ENCODE measurements around the gene CORO7. TPM values are rescaled to one million over a fixed set of nuclear protein-coding genes. Genes with fewer than 3 reads are reported as not detected.

CORO7 gene
- total and polyA plus RNA-seq, 9 of the 15 experiments (the other 6 are each of a cell fraction or from before 2014, with no cell fraction given), result 0.45 to 77.2 (median 18.7) TPM

GRCh38 chr16:4342866-4343744 is 73.3 kb downstream of the CORO7 start:
- Histone ChIP-seq H3K4me1 (replicated peaks in 1 of 2; ENCODE audit: control insufficient read depth in 2 of 2, insufficient read depth in 2 of 2, low read length in 2 of 2) (peaks cover 6 to 49% of the 10 kb centered on the region in 2 experiments; a peak in 4 of 5 replicates), H3K27me3 (ENCODE audit: control insufficient read depth in 2 of 2, insufficient read depth in 2 of 2, low read length in 2 of 2) (no peaks in the 10 kb centered on the region), H3K79me2 (ENCODE audit: control insufficient read depth, insufficient read depth, low read length) (peaks cover 69% of the 10 kb centered on the region), H3K9ac (ENCODE audit: insufficient read depth in 1 of 2, low read depth in 2 of 2, low read length in 2 of 2) (peak overlapping the region in 1 of 2 experiments; percentile 70; a peak in 2 of 4 replicates), H3K36me3 (ENCODE audit: control insufficient read depth, insufficient read depth, low read length) (peaks cover 81% of the 10 kb centered on the region; the same call in 2 of the 3 replicates), H3K4me2 (ENCODE audit: insufficient read depth, low read length) (no peak overlapping the region), H4K20me1 (replicated peaks; ENCODE audit: control insufficient read depth, insufficient read depth, low read length) (peaks cover 10% of the 10 kb centered on the region), H3K4me3 (no peak overlapping the region), H3K9me1 (ENCODE audit: control insufficient read depth, insufficient read depth, low read length) (no peaks in the 10 kb centered on the region), H3K27ac (ENCODE audit: extremely low read depth, low read depth, low read length) (no peak overlapping the region), H3K9me3 (replicated peaks; ENCODE audit: control insufficient read depth, insufficient read depth, low read depth, low read length) (peaks cover 9% of the 10 kb centered on the region; the same call in 1 of the 2 replicates), H2AFZ (ENCODE audit: low read depth, low read length) (no peak overlapping the region)
- no peak for TF ChIP-seq GATAD2B (IDR thresholded peaks at IDR 0.05; ENCODE audit: borderline replicate concordance)
- no peak for TF ChIP-seq TAF9B (IDR thresholded peaks at IDR 0.05; ENCODE audit: partially characterized antibody)
- peak; percentile 57 for TF ChIP-seq POLR2G (IDR thresholded peaks at IDR 0.05; ENCODE audit: low read depth, low read length)
- intact Hi-C loops (cut with micrococcal nuclease), result no loop called here
- no peak for DNase-seq (ENCODE audit: extremely low read depth in 1 of 4, low spot score in 3 of 4)
- ChIA-PET CTCF (ENCODE audit: low intra/inter-chr PET ratio) (no interaction called here), POLR2A (no interaction called here)
- FAIRE-seq, result no peak
- BruUV-seq (replicated peaks), result no TSS peak
- no peak for ATAC-seq
- in situ Hi-C loops (cut with MboI), result no loop called here
- WGBS (ENCODE audit: insufficient coverage, low coverage, missing lambda C conversion rate), result 96% methylated on average over 20 of the region's 21 CpGs

DNA sequence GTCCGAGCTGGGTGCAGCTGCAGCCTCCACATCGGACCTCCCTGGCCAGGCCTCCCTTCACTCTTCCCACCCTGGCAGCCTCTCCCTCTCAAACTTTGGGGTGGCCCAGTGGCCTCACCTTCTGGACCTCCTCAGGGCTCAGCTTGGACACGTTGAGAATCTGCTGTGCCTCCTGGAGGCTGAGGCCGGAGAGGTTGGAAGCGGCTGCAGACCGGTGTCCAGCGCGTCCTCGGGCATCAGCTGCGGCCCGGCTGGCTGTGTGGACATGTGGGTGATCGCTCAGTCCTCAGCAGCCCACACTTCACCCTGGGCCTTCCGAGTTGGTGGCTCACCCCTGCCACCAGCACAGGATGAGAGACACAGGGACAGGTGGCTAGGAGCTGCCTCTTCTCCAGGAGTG is 75.1 kb downstream of the CORO7 start:
- DNase-seq (ENCODE audit: extremely low read depth in 1 of 4, low spot score in 3 of 4) (no peak), FAIRE-seq (no peak), ATAC-seq (no peak)
- Histone ChIP-seq H3K27me3 (ENCODE audit: control insufficient read depth in 2 of 2, insufficient read depth in 2 of 2, low read length in 2 of 2) (no peaks in the 10 kb centered on the region), H3K4me2 (ENCODE audit: insufficient read depth, low read length) (no peak overlapping the region), H3K79me2 (ENCODE audit: control insufficient read depth, insufficient read depth, low read length) (peaks cover 50% of the 10 kb centered on the region), H3K4me1 (replicated peaks in 1 of 2; ENCODE audit: control insufficient read depth in 2 of 2, insufficient read depth in 2 of 2, low read length in 2 of 2) (peaks cover 0 to 50% of the 10 kb centered on the region in 2 experiments; a peak in 2 of 5 replicates), H4K20me1 (replicated peaks; ENCODE audit: control insufficient read depth, insufficient read depth, low read length) (peaks cover 2% of the 10 kb centered on the region; the same call in 1 of the 2 replicates), H3K9me1 (ENCODE audit: control insufficient read depth, insufficient read depth, low read length) (no peaks in the 10 kb centered on the region), H3K9ac (ENCODE audit: insufficient read depth in 1 of 2, low read depth in 2 of 2, low read length in 2 of 2) (peak overlapping the region in 1 of 2 experiments; percentile 63; a peak in 2 of 4 replicates), H3K36me3 (ENCODE audit: control insufficient read depth, insufficient read depth, low read length) (peaks cover 76% of the 10 kb centered on the region; the same call in 2 of the 3 replicates), H3K9me3 (replicated peaks; ENCODE audit: control insufficient read depth, insufficient read depth, low read depth, low read length) (peaks cover 9% of the 10 kb centered on the region; the same call in 1 of the 2 replicates), H2AFZ (ENCODE audit: low read depth, low read length) (no peak overlapping the region), H3K4me3 (no peak overlapping the region), H3K27ac (ENCODE audit: extremely low read depth, low read depth, low read length) (no peak overlapping the region)
- no TSS peak for BruUV-seq (replicated peaks)
- ChIA-PET CTCF (ENCODE audit: low intra/inter-chr PET ratio) (no interaction called here), POLR2A (interaction anchor here (1.3 kb wide), 1 partner anchor 9 kb away, joined by 7 read pairs; no protein-coding TSS in a partner anchor)
- 98% methylated on average over 13 of the region's 13 CpGs for WGBS (ENCODE audit: insufficient coverage, low coverage, missing lambda C conversion rate)
- intact Hi-C loops (cut with micrococcal nuclease) (no loop called here), in situ Hi-C loops (cut with MboI) (no loop called here)
- TF ChIP-seq ETS2 (tag; IDR thresholded peaks at IDR 0.05; ENCODE audit: borderline replicate concordance, poor library complexity, severe bottlenecking), result no peak
- no peak for TF ChIP-seq CAMTA2 (CRISPR knock-in tag; conservative IDR thresholded peaks at IDR 0.05)
- no peak for TF ChIP-seq DPF2 (IDR thresholded peaks at IDR 0.05)
- no peak for TF ChIP-seq BHLHE40 (IDR thresholded peaks at IDR 0.05; ENCODE audit: low read length)
- no peak for TF ChIP-seq TBL1XR1 (IDR thresholded peaks at IDR 0.05; ENCODE audit: low read length in 2 of 2)
- no peak for TF ChIP-seq ZNF655 (CRISPR knock-in tag; IDR thresholded peaks at IDR 0.05)
- no peak for TF ChIP-seq PHF21A (IDR thresholded peaks at IDR 0.05; ENCODE audit: borderline replicate concordance, low read depth)
- TF ChIP-seq, protein P1, sequence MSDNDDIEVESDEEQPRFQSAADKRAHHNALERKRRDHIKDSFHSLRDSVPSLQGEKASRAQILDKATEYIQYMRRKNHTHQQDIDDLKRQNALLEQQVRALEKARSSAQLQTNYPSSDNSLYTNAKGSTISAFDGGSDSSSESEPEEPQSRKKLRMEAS (CRISPR knock-in tag; IDR thresholded peaks at IDR 0.05), result no peak
- TF ChIP-seq, protein P2, sequence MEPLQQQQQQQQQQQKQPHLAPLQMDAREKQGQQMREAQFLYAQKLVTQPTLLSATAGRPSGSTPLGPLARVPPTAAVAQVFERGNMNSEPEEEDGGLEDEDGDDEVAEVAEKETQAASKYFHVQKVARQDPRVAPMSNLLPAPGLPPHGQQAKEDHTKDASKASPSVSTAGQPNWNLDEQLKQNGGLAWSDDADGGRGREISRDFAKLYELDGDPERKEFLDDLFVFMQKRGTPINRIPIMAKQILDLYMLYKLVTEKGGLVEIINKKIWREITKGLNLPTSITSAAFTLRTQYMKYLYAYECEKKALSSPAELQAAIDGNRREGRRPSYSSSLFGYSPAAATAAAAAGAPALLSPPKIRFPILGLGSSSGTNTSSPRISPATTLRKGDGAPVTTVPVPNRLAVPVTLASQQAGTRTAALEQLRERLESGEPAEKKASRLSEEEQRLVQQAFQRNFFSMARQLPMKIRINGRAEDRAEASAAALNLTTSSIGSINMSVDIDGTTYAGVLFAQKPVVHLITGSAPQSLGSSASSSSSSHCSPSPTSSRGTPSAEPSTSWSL (CRISPR knock-in tag; IDR thresholded peaks at IDR 0.05; ENCODE audit: borderline replicate concordance), result no peak

All from K562 (cell line).